GM18499 (cell line): ENCODE data around the gene HDAC1.
"Not testable (repeated sequence)": the region's sequence is repeated elsewhere in the genome, so short reads cannot be mapped to it uniquely, and the experiment has no call there.

Experiments used
- ATAC-seq: cut with Tn5 transposase; IDR thresholded peaks from one replicate; pipeline ENCODE4 v1.9.1; 2021; ENCODE audit warnings: moderate number of reproducible peaks; ENCODE audit not compliant: insufficient read depth, unreplicated experiment

HDAC1 gene

GRCh38 chr1:32273391-32274208, 18.3 kb upstream of the HDAC1 start:
- no peak for ATAC-seq

- ATAC-seq = no peak
Observed at GRCh38 chr1:32274646-32275340, 17.1 kb upstream of the HDAC1 start.

- no peak for ATAC-seq
Observed at GRCh38 chr1:32275424-32275823, 16.5 kb upstream of the HDAC1 start.

- ATAC-seq = no peak
Observed at GRCh38 chr1:32276032-32276782, 15.7 kb upstream of the HDAC1 start.

- not testable (repeated sequence) for ATAC-seq
Observed at GRCh38 chr1:32284777-32285176, 7.1 kb upstream of the HDAC1 start.

GRCh38 chr1:32285658-32286057, 6.2 kb upstream of the HDAC1 start:
- ATAC-seq = no peak

- ATAC-seq = no peak
Observed at GRCh38 chr1:32286763-32287162, 5.1 kb upstream of the HDAC1 start.

GRCh38 chr1:32289256-32289655, 2.6 kb upstream of the HDAC1 start:
- ATAC-seq = no peak

GRCh38 chr1:32291145-32291707, 657 bp upstream of the HDAC1 start:
- no peak for ATAC-seq

GRCh38 chr1:32298211-32298610, 6.3 kb downstream of the HDAC1 start:
- not testable (repeated sequence) for ATAC-seq

- no peak for ATAC-seq
Observed at GRCh38 chr1:32299327-32299726, 7.4 kb downstream of the HDAC1 start.

GRCh38 chr1:32303358-32303757, 11.5 kb downstream of the HDAC1 start:
- no peak for ATAC-seq

- no peak for ATAC-seq
Observed at GRCh38 chr1:32303997-32304622, 12.2 kb downstream of the HDAC1 start.

GRCh38 chr1:32305310-32305709, 13.4 kb downstream of the HDAC1 start:
- ATAC-seq = no peak

GRCh38 chr1:32307324-32307723, 15.4 kb downstream of the HDAC1 start:
- ATAC-seq = no peak

- no peak for ATAC-seq
Observed at GRCh38 chr1:32309960-32310359, 18.1 kb downstream of the HDAC1 start.

GRCh38 chr1:32311709-32312393, 20.0 kb downstream of the HDAC1 start:
- no peak for ATAC-seq

GRCh38 chr1:32316903-32317277, 25.0 kb downstream of the HDAC1 start:
- no peak for ATAC-seq

GRCh38 chr1:32318127-32318869, 26.4 kb downstream of the HDAC1 start:
- ATAC-seq = no peak
